HG03558 (cell line): ENCODE data around the gene PAX5.

Source experiments
- ATAC-seq: cut with Tn5 transposase; IDR thresholded peaks from one replicate; pipeline ENCODE4 v1.9.1; 2021; ENCODE audit warnings: moderate number of reproducible peaks; ENCODE audit not compliant: unreplicated experiment; ENCODE audit errors: extremely low read depth

The PAX5 gene

GRCh38 chr9:36796671-36797419 lies 237.2 kb downstream of the PAX5 start:
- ATAC-seq: no peak

- ATAC-seq: no peak
These were observed 239.6 kb downstream of the PAX5 start for GRCh38 chr9:36794461-36794860.

GRCh38 chr9:36793277-36793676 lies 240.8 kb downstream of the PAX5 start:
- no peak for ATAC-seq

GRCh38 chr9:36791222-36791950 lies 242.7 kb downstream of the PAX5 start:
- no peak for ATAC-seq

GRCh38 chr9:36789886-36790285 lies 244.2 kb downstream of the PAX5 start:
- ATAC-seq: no peak

- ATAC-seq: no peak
These were observed 245.5 kb downstream of the PAX5 start for GRCh38 chr9:36788534-36788933.

- no peak for ATAC-seq
These were observed 246.4 kb downstream of the PAX5 start for GRCh38 chr9:36787709-36788108.
